Keratinocyte (primary cell): ENCODE measurements around the gene AHRR. TPM values are rescaled to one million over a fixed set of nuclear protein-coding genes. Genes with fewer than 3 reads are reported as not detected.

Source experiments
- DNase-seq: peaks from one replicate; pipeline ENCODE4 v3.0.0-alpha.2; 2011; ENCODE audit warnings: low read depth, missing footprints, low spot score
- FAIRE-seq: peaks from 2 replicates; lab custom pipeline; 2011; peaks lifted over from hg19 to GRCh38; lab: Jason Lieb, UNC
- H2AFZ ChIP-seq: 2 replicates; pipeline ENCODE4 v1.6.0; 2012; ENCODE audit warnings: low read length, control low read depth, inconsistent platforms; ENCODE audit not compliant: control insufficient read depth
- H3K27ac ChIP-seq: 2 replicates; pipeline ENCODE4 v1.5.1; 2011; ENCODE audit warnings: low read length; ENCODE audit not compliant: control insufficient read depth, insufficient read depth
- H3K27me3 ChIP-seq: 3 replicates; pipeline ENCODE4 v1.6.0; 2011; ENCODE audit warnings: low read length; ENCODE audit not compliant: control insufficient read depth, insufficient read depth; ENCODE audit errors: extremely low read depth
- H3K36me3 ChIP-seq, 2 experiments: 2 replicates in 1 of 2; 3 replicates in 1 of 2; pipeline ENCODE4 v1.5.1; 2011; ENCODE audit warnings: low read length in 2 of 2, mild to moderate bottlenecking in 1 of 2; ENCODE audit not compliant: control insufficient read depth in 2 of 2, insufficient read depth in 2 of 2; ENCODE audit errors: extremely low read depth in 1 of 2
- H3K4me1 ChIP-seq: 3 replicates; pipeline ENCODE4 v1.5.1; 2011; ENCODE audit warnings: low read length; ENCODE audit not compliant: control insufficient read depth, insufficient read depth; ENCODE audit errors: extremely low read depth
- H3K4me2 ChIP-seq: 3 replicates; pipeline ENCODE4 v1.6.0; 2011; ENCODE audit warnings: low read depth, low read length; ENCODE audit not compliant: control insufficient read depth, insufficient read depth; ENCODE audit errors: extremely low read depth
- H3K4me3 ChIP-seq, 3 experiments: fragments of 200-600 bp in 1 of 3; sonication (generic) in 1 of 3; 2 replicates in 2 of 3; 3 replicates in 1 of 3; pipeline ENCODE4 v1.5.1; 2011 to 2016; ENCODE audit warnings: low read length in 3 of 3, mild to moderate bottlenecking in 3 of 3, control low read depth in 2 of 3, inconsistent platforms in 1 of 3, low read depth in 1 of 3, mixed read lengths in 1 of 3, mixed run types in 1 of 3, moderate library complexity in 1 of 3; ENCODE audit not compliant: control insufficient read depth in 2 of 3, insufficient read depth in 2 of 3; ENCODE audit errors: extremely low read depth in 1 of 3
- H3K79me2 ChIP-seq: 2 replicates; pipeline ENCODE4 v1.6.0; 2012; ENCODE audit warnings: low read length; ENCODE audit not compliant: control insufficient read depth, insufficient read depth
- H3K9ac ChIP-seq: 3 replicates; pipeline ENCODE4 v1.6.0; 2011; ENCODE audit warnings: low read length; ENCODE audit not compliant: control insufficient read depth, insufficient read depth; ENCODE audit errors: extremely low read depth
- H3K9me1 ChIP-seq: 3 replicates; pipeline ENCODE4 v1.6.0; 2011; ENCODE audit warnings: low read length; ENCODE audit not compliant: control insufficient read depth, insufficient read depth; ENCODE audit errors: extremely low read depth
- H3K9me3 ChIP-seq: 2 replicates; pipeline ENCODE4 v1.5.1; 2012; ENCODE audit warnings: low read depth, low read length; ENCODE audit not compliant: control insufficient read depth
- H4K20me1 ChIP-seq: 3 replicates; pipeline ENCODE4 v1.6.0; 2011; ENCODE audit warnings: low read length; ENCODE audit not compliant: control insufficient read depth, insufficient read depth; ENCODE audit errors: extremely low read depth
- EZH2 ChIP-seq: IDR thresholded peaks from one replicate; pipeline ENCODE4 v1.6.1; 2012; ENCODE audit warnings: inconsistent platforms, mild to moderate bottlenecking, low read length, moderate library complexity
- dilution Hi-C: fragments of 300-500 bp; cut with MboI; formaldehyde crosslinking; loops from one replicate; pipeline ENCODE4 v1.7.0; 2020; ENCODE audit warnings: low sequenced_read_pairs; ENCODE audit not compliant: extremely low pct_ligation_motif_present
- polyA plus RNA-seq, 5 experiments: library from polyadenylated mRNA; depleted of rRNA in 3 of 5; stranded (reverse) in 3 of 5; stranded (forward) in 1 of 5; unstranded in 1 of 5; fragments of >200 nt; gene quantifications; 1 replicate in 1 of 5; 2 replicates in 3 of 5; 3 replicates in 1 of 5; pipeline versions ENCODE4 v1.2.1 to v1.2.3, GENCODE V29; 2011 to 2012; ENCODE audit warnings: missing spikeins in 2 of 5, low read depth in 1 of 5, low replicate concordance in 1 of 5
- TF ChIP-seq, protein P1 (sequence below), 3 experiments: IDR thresholded peaks in 1 of 3; conservative IDR thresholded peaks in 1 of 3; optimal IDR thresholded peaks in 1 of 3; 2 replicates in 2 of 3; 3 replicates in 1 of 3; pipeline versions ENCODE3 to v1.5.1; 2011; ENCODE audit warnings: low read length in 3 of 3, mild to moderate bottlenecking in 3 of 3, moderate library complexity in 2 of 3, control low read depth in 1 of 3, inconsistent platforms in 1 of 3; ENCODE audit not compliant: insufficient read depth in 2 of 3; ENCODE audit errors: extremely low read depth in 1 of 3

The AHRR gene
- polyA plus RNA-seq, 1 donor (not counting 4 experiments of a cell fraction or from before 2014, with no cell fraction given) = 0.24 TPM

DNA sequence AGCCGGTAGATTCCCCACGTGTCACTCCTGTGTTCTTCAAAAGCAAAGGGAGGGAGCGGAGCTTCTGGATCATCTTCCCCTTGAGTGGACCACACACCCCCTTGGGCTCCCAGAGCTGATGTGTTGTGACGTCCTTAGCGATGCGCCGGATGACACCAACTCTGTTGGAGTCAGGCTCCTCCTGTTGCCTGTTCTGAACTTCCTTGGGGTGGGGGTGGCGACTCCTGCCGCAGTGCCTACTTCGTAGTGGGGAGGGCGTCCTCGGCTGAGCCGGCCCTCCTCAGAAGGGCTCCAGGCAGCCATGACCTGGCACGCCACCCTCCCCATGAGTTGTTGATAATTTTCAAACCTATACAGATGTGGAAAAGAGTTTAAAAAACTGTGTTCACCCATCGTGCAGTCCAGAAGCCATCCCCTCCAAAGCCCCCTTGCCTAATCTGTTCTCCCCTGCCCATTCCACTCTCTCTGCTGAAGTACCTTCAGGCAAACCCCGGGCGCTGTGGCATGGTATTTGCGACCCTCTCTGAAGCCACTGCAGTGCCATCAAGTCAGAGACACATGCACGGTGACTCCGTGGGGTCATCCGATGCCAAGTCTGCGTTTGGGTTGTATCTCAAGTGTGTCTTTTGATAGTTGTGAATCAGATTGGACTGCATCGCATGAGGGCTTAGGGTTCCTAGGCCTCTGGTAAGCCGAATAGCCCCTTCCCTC is 138.2 kb downstream of the AHRR start:
- Histone ChIP-seq H3K4me1 (peaks cover 14% of the 10 kb centered on the region), H3K9ac (peak overlapping the region; percentile 77), H3K4me3 (no peak overlapping the region), H3K9me3 (no peaks in the 10 kb centered on the region), H2AFZ (no peak overlapping the region), H4K20me1 (no peaks in the 10 kb centered on the region), H3K27ac (peak overlapping the region; percentile 97), H3K9me1 (peaks cover 2% of the 10 kb centered on the region), H3K79me2 (peaks cover 31% of the 10 kb centered on the region), H3K36me3 (peaks cover 19 to 37% of the 10 kb centered on the region in 2 experiments), H3K27me3 (no peaks in the 10 kb centered on the region), H3K4me2 (no peak overlapping the region)
- dilution Hi-C loops = no loop called here
- no peak for FAIRE-seq
- TF ChIP-seq, protein P1, sequence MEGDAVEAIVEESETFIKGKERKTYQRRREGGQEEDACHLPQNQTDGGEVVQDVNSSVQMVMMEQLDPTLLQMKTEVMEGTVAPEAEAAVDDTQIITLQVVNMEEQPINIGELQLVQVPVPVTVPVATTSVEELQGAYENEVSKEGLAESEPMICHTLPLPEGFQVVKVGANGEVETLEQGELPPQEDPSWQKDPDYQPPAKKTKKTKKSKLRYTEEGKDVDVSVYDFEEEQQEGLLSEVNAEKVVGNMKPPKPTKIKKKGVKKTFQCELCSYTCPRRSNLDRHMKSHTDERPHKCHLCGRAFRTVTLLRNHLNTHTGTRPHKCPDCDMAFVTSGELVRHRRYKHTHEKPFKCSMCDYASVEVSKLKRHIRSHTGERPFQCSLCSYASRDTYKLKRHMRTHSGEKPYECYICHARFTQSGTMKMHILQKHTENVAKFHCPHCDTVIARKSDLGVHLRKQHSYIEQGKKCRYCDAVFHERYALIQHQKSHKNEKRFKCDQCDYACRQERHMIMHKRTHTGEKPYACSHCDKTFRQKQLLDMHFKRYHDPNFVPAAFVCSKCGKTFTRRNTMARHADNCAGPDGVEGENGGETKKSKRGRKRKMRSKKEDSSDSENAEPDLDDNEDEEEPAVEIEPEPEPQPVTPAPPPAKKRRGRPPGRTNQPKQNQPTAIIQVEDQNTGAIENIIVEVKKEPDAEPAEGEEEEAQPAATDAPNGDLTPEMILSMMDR (optimal IDR thresholded peaks at IDR 0.05 in 1 of 3, IDR thresholded peaks at IDR 0.05 in 1 of 3, conservative IDR thresholded peaks at IDR 0.05 in 1 of 3; ENCODE audit: extremely low read depth in 1 of 3, insufficient read depth in 2 of 3, low read length in 3 of 3) = no peak
- TF ChIP-seq EZH2 = no peak
- DNase-seq = no peak

- Histone ChIP-seq H3K9me3 (no peaks in the 10 kb centered on the region), H3K9ac (no peak overlapping the region), H2AFZ (no peak overlapping the region), H3K79me2 (peaks cover 27% of the 10 kb centered on the region), H3K36me3 (peaks cover 19 to 37% of the 10 kb centered on the region in 2 experiments), H3K9me1 (peaks cover 2% of the 10 kb centered on the region), H4K20me1 (no peaks in the 10 kb centered on the region), H3K27me3 (no peaks in the 10 kb centered on the region), H3K4me1 (peaks cover 18% of the 10 kb centered on the region), H3K27ac (no peak overlapping the region), H3K4me2 (no peak overlapping the region), H3K4me3 (no peak overlapping the region)
- no peak for TF ChIP-seq EZH2
- TF ChIP-seq, protein P1 (optimal IDR thresholded peaks at IDR 0.05 in 1 of 3, IDR thresholded peaks at IDR 0.05 in 1 of 3, conservative IDR thresholded peaks at IDR 0.05 in 1 of 3; ENCODE audit: extremely low read depth in 1 of 3, insufficient read depth in 2 of 3, low read length in 3 of 3) = no peak
- dilution Hi-C loops = no loop called here
- FAIRE-seq (no peak), DNase-seq (no peak)
Observed at GRCh38 chr5:460273-460625, 138.7 kb downstream of the AHRR start.
